ENCODE data around the gene MAPK8IP3. TPM values are rescaled to one million over a fixed set of nuclear protein-coding genes. Genes with fewer than 3 reads are reported as not detected.

The MAPK8IP3 gene
- total RNA-seq, 1 donor from 2014 or later = 37.5 TPM

DNA sequence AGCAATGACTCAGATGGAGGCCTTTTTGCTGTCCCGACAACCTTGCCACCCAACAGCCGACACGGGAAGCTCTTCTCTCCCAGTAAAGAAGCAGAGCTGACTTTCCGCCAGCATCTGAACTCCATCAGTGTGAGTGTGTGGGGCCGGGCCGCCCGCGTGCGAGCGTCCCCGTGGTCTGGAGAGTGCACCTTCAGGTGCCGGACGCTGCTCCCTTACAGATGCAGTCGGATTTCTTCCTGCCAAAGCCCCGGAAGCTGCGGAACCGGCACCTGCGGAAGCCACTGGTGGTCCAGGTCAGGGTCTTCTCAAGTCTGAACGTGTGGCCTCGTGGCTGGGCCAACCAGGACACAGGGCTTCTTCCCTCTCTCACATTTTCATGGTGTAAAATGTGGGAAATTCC lies 43.5 kb upstream of the MAPK8IP3 start:
- TF ChIP-seq, protein P1, sequence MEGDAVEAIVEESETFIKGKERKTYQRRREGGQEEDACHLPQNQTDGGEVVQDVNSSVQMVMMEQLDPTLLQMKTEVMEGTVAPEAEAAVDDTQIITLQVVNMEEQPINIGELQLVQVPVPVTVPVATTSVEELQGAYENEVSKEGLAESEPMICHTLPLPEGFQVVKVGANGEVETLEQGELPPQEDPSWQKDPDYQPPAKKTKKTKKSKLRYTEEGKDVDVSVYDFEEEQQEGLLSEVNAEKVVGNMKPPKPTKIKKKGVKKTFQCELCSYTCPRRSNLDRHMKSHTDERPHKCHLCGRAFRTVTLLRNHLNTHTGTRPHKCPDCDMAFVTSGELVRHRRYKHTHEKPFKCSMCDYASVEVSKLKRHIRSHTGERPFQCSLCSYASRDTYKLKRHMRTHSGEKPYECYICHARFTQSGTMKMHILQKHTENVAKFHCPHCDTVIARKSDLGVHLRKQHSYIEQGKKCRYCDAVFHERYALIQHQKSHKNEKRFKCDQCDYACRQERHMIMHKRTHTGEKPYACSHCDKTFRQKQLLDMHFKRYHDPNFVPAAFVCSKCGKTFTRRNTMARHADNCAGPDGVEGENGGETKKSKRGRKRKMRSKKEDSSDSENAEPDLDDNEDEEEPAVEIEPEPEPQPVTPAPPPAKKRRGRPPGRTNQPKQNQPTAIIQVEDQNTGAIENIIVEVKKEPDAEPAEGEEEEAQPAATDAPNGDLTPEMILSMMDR (conservative IDR thresholded peaks at IDR 0.05; ENCODE audit: low read depth, low read length) = no peak
- DNase-seq (ENCODE audit: low read depth) = no peak
- no peak overlapping the region for H3K4me3 ChIP-seq (ENCODE audit: low read depth, low read length)

DNA sequence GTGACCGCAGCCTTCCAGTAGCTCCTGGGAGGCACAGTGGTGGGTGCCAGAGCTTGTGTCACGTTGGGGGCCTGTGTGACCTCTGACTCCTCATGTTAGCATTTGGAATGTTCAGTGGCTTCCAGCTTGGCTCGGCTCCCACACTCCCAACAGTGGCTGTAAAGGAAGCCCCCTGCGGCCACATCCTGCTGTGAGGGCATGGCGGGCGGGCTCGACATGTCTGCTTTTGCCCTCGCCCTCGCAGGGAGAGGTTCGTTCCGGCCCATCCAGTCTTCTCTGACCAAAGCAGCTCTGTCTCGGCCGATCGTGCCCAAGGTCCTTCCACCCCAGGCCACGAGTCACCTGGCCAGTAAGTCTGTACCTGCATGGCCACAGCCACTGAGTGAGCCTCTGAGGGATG lies 40.2 kb upstream of the MAPK8IP3 start:
- TF ChIP-seq, protein P1 (conservative IDR thresholded peaks at IDR 0.05; ENCODE audit: low read depth, low read length) = no peak
- no peak for DNase-seq (ENCODE audit: low read depth)
- H3K4me3 ChIP-seq (ENCODE audit: low read depth, low read length) = no peak overlapping the region

DNA sequence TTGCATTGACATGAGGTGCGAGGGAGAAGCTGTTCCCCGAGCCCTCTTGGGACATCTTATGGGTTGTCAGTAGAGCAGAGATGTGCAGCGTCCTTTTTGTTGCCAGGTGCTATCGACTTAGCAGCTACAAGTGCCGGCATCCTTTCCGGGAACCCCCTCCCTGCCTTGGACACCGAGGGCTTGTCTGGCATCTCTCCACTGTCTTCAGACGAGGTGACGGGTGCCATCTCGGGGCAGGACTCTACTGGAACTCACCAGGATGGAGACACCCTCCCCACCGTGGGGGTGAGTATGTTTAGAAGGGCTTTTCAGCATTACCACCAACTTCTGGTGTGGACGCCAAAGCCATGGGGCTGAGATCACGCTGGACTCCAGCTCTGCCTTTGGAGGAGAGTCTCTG lies 39.7 kb upstream of the MAPK8IP3 start:
- TF ChIP-seq, protein P1 (conservative IDR thresholded peaks at IDR 0.05; ENCODE audit: low read depth, low read length) = no peak
- H3K4me3 ChIP-seq (ENCODE audit: low read depth, low read length) = no peak overlapping the region
- no peak for DNase-seq (ENCODE audit: low read depth)

DNA sequence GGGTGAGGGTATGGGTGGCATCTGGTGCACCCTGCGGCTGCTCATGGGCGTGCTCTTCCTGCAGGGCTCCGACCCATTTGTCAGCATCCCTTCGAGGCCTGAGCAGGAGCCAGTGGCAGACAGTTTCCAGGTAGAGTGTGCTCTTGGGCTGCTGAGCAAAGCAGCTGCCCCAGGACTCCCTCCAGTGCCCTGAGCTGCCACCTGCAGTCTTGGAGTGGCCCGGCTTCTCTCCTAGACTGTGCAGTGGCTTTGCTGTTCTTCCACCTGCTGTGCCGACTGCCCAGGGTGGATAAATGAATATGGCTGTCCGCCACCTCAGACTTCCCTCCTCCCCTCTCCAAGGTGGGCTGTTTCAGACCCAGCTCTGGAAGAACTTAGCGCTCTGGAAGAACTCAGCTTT lies 38.7 kb upstream of the MAPK8IP3 start:
- TF ChIP-seq, protein P1 (conservative IDR thresholded peaks at IDR 0.05; ENCODE audit: low read depth, low read length) = no peak
- no peak for DNase-seq (ENCODE audit: low read depth)
- H3K4me3 ChIP-seq (ENCODE audit: low read depth, low read length) = no peak overlapping the region

DNA sequence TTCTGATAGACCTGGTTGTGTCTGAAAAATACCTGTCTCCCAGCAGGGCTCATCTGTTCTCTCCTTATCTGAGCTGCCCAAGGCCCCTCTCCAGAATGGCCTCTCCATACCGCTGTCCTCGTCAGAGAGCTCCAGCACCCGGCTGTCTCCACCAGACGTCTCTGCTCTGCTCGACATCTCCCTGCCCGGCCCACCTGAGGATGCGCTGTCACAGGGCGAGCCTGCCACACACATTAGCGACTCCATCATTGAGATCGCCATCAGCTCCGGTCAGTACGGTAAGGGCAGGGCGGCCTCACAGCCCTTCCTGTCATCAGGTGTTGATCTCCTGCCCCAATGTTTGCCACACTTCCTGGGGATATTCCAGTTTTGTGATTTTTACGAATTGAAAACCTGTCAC lies 38.1 kb upstream of the MAPK8IP3 start:
- TF ChIP-seq, protein P1 (conservative IDR thresholded peaks at IDR 0.05; ENCODE audit: low read depth, low read length) = no peak
- H3K4me3 ChIP-seq (ENCODE audit: low read depth, low read length) = no peak overlapping the region
- no peak for DNase-seq (ENCODE audit: low read depth)

DNA sequence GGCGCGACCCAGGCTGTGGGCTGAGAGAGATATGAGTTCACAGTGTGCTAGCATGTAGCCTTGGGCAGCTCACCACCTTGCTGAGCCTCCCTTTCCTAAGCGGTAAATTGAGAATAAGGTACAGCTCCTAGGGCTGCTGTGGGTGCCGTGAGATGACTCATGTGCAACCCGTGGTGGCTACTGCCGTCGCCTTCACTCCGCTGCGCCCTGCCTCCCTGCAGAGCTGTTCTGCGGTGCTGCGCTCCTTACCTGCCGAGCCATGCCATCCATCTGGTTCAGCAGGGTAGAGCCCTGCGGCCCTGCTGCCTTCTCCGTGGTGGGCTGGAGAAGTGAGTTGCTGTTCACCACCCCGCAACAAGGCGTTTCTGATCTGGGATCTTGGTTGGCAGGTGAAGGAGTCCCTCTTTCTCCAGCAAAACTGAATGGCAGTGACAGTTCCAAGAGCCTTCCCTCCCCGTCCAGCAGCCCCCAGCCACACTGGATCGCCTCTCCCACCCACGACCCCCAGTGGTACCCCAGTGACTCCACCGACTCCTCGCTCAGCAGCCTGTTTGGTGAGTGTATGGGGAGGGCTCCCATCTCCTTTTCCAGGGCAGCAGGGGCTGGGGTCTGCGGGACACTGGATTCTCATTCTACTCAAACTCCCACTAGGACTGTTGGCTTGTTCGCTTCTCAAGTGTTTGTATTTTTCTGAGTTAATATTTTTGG lies 37.2 kb upstream of the MAPK8IP3 start:
- no peak overlapping the region for H3K4me3 ChIP-seq (ENCODE audit: low read depth, low read length)
- no peak for DNase-seq (ENCODE audit: low read depth)
- TF ChIP-seq, protein P1 (conservative IDR thresholded peaks at IDR 0.05; ENCODE audit: low read depth, low read length) = no peak

DNA sequence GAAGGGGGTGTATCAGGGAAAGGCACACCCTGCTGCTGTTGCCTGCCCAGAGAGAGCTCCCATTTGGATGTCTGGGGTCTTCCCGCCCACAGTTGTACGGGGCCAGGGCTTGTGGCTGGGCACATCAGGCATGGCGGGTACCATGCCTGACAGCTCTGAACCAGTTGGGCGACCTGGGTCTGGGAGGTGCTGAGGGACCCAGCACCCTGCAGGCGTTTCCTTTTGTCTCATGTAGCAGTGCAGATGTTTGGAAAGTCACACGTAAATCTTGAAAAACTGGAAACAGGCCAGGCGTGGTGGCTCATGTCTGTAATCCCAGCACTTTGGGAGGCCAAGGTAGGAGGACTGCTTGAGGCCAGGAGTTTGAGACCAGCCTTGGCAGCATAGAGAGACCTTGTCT lies 36.3 kb upstream of the MAPK8IP3 start:
- DNase-seq (ENCODE audit: low read depth) = no peak
- TF ChIP-seq, protein P1 (conservative IDR thresholded peaks at IDR 0.05; ENCODE audit: low read depth, low read length) = no peak
- no peak overlapping the region for H3K4me3 ChIP-seq (ENCODE audit: low read depth, low read length)

Measured in epithelial cell of proximal tubule (primary cell).